Measurements from ENCODE around the gene SLC6A2. TPM values are rescaled to one million over a fixed set of nuclear protein-coding genes. Genes with fewer than 3 reads are reported as not detected.

The SLC6A2 gene
- total RNA-seq, 1 donor from 2014 or later, result 0.34 TPM

DNA sequence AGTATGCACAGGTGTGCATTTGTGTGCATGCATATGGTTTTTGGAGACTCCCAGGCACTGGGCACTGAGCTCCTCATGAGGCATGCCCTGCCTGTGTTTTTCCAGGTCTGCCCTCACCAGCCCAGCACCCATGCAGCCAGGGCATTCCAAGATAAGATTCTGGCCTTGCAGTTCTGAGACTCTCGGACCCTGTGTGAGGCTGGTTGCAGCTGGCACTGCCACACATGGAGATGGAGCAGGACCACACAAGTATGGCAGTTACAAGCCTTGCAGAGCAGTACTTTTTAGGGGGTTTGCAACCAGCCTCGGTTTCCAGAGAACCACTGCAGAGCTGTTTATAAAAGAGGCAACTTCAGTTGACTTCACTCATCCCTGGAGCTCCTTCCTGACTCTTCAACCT is 10.2 kb downstream of the SLC6A2 start:
- TF ChIP-seq, protein P1, sequence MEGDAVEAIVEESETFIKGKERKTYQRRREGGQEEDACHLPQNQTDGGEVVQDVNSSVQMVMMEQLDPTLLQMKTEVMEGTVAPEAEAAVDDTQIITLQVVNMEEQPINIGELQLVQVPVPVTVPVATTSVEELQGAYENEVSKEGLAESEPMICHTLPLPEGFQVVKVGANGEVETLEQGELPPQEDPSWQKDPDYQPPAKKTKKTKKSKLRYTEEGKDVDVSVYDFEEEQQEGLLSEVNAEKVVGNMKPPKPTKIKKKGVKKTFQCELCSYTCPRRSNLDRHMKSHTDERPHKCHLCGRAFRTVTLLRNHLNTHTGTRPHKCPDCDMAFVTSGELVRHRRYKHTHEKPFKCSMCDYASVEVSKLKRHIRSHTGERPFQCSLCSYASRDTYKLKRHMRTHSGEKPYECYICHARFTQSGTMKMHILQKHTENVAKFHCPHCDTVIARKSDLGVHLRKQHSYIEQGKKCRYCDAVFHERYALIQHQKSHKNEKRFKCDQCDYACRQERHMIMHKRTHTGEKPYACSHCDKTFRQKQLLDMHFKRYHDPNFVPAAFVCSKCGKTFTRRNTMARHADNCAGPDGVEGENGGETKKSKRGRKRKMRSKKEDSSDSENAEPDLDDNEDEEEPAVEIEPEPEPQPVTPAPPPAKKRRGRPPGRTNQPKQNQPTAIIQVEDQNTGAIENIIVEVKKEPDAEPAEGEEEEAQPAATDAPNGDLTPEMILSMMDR (IDR thresholded peaks at IDR 0.05; ENCODE audit: unreplicated experiment), result no peak
- Mint-ChIP-seq H3K9me3 (peaks cover 7% of the 10 kb centered on the region), H3K27ac (no peak overlapping the region), H3K27me3 (ENCODE audit: low read depth) (peaks cover 3% of the 10 kb centered on the region), H3K36me3 (no peaks in the 10 kb centered on the region), H3K4me3 (no peak overlapping the region), H3K4me1 (peaks cover 36% of the 10 kb centered on the region)
- no peak for DNase-seq (ENCODE audit: low spot score in 2 of 2, unreplicated experiment in 2 of 2)

DNA sequence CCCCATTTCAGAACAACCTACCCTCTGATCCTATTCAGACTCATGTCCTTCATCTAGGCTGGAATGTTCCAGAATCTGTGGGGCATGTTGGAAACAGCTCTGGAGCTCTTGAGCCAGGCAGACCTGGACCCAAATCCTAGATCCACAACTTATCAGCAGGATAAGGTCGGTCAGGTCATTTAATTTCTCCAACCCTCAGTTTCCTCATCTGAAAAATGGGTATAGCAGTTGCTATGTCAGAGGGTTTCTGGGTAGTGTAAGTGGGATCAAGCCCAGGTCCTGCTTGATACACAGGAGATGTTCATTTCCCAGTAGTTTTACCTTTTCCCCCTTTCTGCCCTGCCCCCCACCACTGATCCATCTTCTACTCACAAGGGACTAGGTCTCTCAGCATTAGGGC is 12.0 kb downstream of the SLC6A2 start:
- peaks cover 20% of the 10 kb centered on the region for H3K4me1 Mint-ChIP-seq
- no peak overlapping the region for H3K4me3 Mint-ChIP-seq
- TF ChIP-seq, protein P1 (IDR thresholded peaks at IDR 0.05; ENCODE audit: unreplicated experiment), result no peak
- H3K36me3 Mint-ChIP-seq, result no peaks in the 10 kb centered on the region
- H3K9me3 Mint-ChIP-seq, result peaks cover 7% of the 10 kb centered on the region
- peaks cover 3% of the 10 kb centered on the region for H3K27me3 Mint-ChIP-seq (ENCODE audit: low read depth)
- no peak overlapping the region for H3K27ac Mint-ChIP-seq
- DNase-seq (ENCODE audit: low spot score in 2 of 2, unreplicated experiment in 2 of 2), result no peak

DNA sequence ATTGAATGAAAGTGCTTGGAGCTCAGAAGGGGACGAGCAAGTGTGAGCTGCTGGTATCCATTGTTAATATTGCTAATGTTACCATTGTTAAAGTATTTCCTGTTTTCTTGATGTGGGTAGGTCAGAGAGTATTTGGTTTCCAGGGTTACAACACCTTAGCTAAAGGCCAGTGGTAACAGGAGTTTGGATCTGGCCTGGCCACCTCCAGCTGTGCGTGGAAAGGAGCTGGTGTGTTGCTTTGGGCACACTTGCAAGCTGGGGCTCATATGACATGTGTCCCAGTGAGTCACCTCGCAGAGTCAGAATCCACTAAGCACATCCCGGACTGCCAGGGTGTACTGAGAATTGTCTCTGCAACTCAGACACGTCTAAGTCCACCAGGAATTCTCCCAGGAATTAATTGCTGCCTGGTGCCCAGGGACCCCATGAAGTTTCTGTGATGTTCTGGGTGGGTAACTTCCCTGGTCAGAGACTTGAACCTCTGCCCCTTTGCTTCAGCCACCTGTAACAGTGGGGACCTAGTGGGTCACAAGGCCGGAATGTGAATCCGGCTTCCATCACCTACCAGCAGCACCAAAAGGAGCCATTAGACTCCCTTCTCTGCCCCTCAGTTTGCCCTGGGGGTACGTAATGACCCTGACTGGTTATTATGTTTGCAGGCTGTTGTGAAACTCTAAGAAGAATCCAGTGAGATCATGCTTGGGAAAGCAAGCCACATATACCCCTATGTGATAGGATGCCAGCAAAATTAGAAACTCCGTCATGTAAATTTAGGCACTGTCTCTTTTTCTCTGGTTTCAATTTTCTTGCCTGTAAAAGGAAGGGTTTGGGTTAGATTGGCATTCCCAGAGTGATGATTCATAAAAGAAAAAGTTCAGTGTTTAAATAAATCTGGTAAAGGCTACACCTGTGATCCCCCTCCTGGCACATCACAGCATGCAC is 12.8 kb downstream of the SLC6A2 start:
- Mint-ChIP-seq H3K36me3 (no peaks in the 10 kb centered on the region), H3K4me1 (peaks cover 11% of the 10 kb centered on the region), H3K4me3 (no peak overlapping the region), H3K27me3 (ENCODE audit: low read depth) (peaks cover 3% of the 10 kb centered on the region), H3K27ac (no peak overlapping the region), H3K9me3 (peaks cover 1% of the 10 kb centered on the region)
- DNase-seq (ENCODE audit: low spot score in 2 of 2, unreplicated experiment in 2 of 2), result no peak
- TF ChIP-seq, protein P1 (IDR thresholded peaks at IDR 0.05; ENCODE audit: unreplicated experiment), result no peak

GRCh38 chr16:55671206-55671973 is 15.6 kb downstream of the SLC6A2 start:
- no peak for DNase-seq (ENCODE audit: low spot score in 2 of 2, unreplicated experiment in 2 of 2)
- H3K4me3 Mint-ChIP-seq, result no peak overlapping the region

GRCh38 chr16:55671974-55672280 is 16.1 kb downstream of the SLC6A2 start:
- H3K4me3 Mint-ChIP-seq, result no peak overlapping the region
- no peaks in the 10 kb centered on the region for H3K9me3 Mint-ChIP-seq
- no peak overlapping the region for H3K27ac Mint-ChIP-seq
- peaks cover 3% of the 10 kb centered on the region for H3K27me3 Mint-ChIP-seq (ENCODE audit: low read depth)
- H3K36me3 Mint-ChIP-seq, result no peaks in the 10 kb centered on the region
- TF ChIP-seq, protein P1 (IDR thresholded peaks at IDR 0.05; ENCODE audit: unreplicated experiment), result no peak
- DNase-seq (ENCODE audit: low spot score in 2 of 2, unreplicated experiment in 2 of 2), result no peak
- no peaks in the 10 kb centered on the region for H3K4me1 Mint-ChIP-seq

More at GRCh38 chr16:55671206-55671973, 15.6 kb downstream of the SLC6A2 start:
- no peak overlapping the region for H3K27ac Mint-ChIP-seq
- no peaks in the 10 kb centered on the region for H3K9me3 Mint-ChIP-seq
- no peaks in the 10 kb centered on the region for H3K36me3 Mint-ChIP-seq
- H3K27me3 Mint-ChIP-seq (ENCODE audit: low read depth), result peaks cover 3% of the 10 kb centered on the region
- no peaks in the 10 kb centered on the region for H3K4me1 Mint-ChIP-seq
- TF ChIP-seq, protein P1 (IDR thresholded peaks at IDR 0.05; ENCODE audit: unreplicated experiment), result no peak
